CD4-positive, alpha-beta T cell treated with Interleukin-21 for 1 hour (primary cell): Measurements from ENCODE around the gene KRT79.
"Not testable (repeated sequence)": the region's sequence is repeated elsewhere in the genome, so short reads cannot be mapped to it uniquely, and the experiment has no call there.

Source experiments
- DNase-seq: peaks from one replicate; pipeline ENCODE4 v3.0.0-alpha.2; 2020

Gene KRT79

DNA sequence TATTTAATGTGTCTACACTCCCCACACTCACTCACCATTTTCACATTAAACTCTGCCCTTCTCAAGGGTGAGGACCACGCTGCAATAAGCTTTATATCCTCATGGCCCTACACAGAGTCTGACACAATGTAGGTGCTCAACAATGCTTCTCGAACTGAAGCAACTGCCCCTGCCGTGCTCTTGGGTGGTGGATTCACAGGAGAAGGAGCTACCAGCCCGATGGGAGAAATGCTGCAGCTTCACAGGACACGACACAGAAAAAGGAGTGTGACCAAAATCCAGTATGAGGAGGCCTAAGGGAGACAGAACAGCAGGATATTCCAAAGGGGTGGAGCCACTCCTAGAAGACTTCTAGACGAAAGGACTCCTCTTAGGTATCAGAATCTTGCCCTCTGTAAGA lies 31.7 kb downstream of the KRT79 start:
- no peak for DNase-seq

DNA sequence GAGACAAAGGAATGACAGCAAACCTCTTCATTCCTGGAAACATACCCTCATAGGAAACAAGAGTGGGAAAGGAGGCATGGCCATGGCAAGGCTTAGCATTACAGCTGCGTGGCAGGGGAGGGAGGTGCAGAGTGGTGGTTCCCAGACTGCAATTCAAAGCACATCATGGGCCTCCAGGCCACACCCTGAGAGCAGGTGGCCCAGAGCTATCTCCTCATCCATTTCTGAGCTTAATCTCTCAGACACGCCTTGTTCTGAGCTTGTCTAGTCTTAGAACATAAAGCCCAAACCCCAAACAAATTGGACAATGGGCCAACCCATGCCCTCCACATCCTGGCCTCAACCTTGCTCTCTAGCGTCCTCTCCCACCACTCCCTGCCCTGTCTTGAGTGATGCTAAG lies 32.3 kb downstream of the KRT79 start:
- DNase-seq: no peak

DNA sequence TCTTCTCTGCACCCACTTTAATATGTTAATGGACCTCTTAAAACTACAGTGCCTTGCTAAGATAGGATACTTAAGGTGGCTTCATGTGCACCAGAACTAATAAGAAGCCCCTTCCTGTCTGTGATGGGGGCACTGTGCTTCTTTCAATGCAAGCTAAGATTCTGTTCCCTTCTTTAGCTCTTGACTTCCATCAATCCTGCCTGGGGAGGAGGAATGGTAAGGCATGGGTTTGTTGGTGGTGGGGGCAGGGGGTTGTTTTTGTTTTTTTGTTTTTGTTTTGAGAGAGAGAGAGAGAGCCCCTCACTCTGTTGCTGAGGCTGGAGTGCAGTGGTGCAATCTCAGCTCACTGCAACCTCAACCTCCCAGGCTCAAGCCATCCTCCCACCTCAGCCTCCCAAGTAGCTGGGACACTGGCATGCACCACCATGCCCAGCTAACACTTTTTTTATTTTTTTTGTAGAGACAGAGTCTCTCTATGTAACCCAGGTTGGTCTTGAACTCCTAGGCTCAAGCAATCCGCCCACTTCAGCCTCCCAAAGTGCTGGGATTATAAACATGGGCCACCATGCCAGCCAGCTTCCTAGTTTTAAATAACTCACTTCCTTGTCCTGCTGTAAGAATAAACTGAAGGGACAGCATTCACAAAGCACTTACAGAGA lies 33.7 kb downstream of the KRT79 start:
- no peak for DNase-seq

DNA sequence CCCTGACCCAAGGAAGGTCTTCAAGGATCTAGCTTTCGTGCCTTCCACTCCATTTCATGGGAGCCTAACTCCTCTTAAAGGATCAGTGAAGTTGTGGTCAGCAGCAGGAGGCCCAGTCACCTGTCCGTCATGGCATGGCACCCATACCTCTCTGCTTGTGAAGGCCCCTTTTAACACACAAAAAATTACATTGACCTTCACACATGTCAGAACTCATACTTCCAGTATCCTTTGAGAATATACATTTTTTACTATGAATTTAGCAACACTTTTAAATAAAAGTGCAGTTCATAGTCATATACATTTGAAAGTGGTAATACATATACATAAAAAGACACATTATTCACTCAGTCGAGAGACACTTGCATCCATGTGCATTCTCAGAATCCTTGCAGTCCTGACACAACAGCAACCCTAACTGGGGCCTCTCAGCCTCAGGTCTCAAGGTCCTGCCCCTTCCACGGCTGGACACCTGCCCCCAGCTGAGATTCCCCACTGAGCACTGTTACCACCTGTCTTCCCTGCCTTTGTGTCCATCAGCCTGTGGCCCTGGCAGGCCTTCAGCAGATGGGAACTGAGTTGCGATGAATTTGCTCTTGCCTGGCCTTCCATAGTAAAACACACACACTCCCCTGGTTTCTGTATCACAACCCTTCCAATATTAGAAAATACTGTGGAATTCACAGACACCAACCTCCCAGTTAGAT lies 34.5 kb downstream of the KRT79 start:
- no peak for DNase-seq

DNA sequence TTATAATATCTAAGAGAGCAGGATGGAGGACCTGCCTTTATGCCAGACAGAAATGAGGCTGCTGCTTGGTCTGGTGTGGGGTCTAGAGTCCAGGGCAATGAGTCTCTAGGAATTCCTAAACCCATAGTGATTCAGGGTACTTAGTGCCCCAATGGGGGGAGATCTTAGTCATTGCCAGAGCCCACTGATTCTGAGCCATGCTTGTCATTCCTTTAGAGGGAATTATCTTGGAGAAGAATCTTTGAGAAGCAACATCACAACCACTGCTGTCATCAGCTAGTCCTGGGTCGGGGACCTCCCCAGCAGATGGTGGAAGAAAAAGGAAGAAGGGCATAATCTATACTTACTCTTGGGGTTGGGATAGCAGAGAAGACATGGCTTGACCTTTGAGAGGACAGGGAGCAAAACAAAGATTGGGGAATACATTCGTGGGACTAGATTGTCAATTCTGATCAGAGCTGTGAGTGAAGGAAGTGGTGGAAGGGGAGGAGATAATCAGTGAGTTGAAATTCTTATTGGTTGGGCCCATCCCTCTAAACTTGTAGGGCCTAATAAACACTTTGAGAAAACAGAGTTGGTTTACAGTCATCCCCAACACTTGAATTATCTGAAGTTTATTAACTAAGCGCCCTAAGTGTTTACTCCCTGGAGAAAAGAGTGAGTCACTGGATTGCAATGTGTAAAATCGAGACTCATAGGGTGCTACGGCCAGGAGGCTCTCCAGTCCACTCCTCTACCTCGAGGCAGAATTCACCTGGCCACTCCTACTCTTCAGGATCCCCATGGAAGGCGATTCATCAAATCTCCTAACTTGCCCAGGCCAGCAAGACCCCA lies 35.2 kb downstream of the KRT79 start:
- no peak for DNase-seq

DNA sequence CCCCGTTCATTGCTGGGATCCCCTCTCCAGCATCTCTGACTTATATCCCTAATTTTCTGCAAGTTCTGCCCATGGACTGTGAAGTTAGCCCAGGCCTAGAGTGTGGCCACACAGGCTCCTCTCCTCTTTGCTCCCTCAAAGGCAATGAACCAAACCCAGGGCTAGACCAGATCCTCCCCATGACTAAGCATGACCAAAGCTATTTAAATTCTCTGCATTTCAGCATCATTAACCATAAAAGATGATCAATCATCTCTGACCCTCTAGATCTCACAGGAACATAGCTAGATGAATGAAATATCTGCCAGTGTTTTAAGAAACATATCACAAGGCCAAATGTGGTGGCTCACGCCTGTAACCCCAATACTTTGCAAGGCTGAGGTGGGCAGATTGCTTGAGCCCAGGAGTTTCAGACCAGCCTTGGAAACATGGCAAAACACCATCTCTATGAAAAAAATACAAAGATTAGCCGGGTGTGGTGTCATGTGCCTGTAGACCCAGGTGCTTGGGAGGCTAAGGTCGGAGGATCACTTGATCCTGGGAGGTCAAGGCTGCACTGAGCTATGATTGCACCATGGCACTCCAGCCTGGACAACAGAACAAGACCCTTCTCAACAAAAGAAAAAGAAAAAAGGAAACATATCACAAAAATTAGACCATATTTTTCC lies 36.0 kb downstream of the KRT79 start:
- DNase-seq: no peak

DNA sequence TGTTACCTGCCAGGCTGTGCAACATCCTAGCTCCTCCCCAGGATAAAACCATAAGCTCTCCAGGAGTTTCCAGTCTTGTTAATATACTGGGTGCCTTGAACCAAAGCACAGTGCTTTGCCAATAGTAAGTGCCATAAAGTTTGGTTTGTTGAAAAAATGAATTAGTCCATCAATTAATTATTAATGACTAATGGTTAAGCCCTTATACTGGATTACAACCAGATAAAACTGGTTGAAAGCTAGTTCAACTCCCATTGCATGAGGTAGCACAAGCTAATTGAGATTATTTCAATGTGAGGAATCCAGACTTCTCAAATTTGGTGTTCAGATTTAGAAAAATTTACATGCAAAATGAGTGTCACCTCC lies 36.6 kb downstream of the KRT79 start:
- no peak for DNase-seq

DNA sequence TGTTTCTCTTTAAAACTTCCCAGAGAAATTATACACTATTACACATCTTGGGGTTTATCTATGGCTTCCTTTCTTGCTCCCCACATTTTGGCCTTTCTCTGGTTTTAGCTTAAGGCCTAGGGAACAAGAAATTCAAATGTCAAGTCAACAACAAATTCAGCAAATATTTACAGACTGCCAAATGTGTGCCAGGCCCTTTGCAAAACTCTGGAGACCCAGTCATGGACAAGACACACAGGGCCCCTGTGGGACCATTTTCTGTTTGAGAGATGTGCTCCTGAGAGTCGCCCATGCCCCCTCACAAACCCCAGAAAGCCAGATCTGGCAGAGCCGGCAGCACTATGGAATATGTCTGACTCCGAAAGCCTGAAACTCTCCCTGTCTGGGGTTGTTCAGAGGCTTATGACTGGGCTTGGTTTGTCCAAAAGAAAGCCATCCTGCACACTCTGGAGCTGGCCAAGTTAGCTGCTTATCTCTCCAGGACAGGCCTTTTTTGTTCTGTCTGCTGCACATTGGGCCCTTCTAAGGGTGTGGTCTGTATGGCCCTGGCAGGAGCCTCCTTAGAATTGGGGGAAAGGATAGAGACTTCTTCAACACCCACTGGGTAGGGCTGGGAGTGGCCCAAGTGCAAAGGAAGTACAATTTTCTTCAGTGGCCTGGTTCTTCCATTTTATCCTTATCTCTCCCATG lies 37.1 kb downstream of the KRT79 start:
- DNase-seq: no peak

DNA sequence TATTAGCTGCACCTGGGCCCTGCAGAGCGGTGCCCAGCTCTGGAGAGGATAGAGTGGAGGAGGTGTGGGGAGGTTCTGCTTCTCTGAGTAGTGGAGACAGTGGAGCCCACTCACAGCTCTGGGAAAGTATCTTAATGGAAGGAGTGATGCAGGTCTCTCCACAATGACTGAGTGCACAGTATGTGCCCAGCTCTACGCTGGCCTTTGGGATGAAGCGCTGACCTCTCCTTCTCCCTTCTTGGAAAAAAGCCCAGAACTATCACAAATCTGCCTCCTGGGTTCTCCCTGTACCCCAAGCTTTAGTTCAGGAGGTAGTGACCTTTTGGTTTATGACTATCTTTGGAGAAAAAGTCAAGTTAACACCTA lies 37.7 kb downstream of the KRT79 start:
- DNase-seq: no peak

DNA sequence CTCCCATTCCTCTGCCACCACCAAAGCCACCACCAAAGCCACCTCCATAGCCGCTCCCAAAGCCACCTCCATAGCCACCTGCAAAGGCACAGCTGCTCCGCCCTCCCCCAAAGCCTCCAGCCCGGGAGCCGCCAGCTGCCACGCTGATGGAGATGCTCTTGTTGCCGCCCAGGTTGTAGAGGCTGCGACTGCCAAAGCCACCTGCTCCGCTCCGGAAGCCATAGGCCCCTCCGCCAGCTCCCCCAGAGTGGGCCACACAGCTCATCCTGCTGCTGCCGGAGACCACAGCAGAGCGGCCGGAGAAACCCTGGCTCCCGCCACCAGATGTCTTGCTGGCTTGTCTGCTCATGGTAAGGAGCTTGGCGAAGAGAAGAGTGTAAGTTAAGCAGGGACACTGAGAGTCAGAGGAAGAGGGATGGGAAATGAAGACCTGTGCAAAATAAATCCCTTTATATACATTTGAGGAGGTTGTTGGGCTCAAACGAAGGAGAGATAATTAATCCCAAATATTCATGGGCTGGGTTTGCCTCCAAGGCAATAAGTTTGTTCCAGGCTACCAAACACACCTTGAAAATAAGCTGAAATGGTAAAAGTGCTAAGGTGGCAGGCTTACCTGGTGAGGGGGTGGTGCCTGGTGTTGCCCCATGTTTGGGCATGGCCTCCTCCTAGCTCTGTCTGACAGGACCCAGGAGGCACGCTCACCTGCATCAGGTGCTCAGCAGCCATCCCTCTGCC lies 38.2 kb downstream of the KRT79 start, which contains the start of gene KRT3:
Gene KRT3, minus strand, starts transcription at position 424 of the 735 bp plus-strand sequence. Its CDS starts 75 bp downstream, at position 349.
- DNase-seq: no peak

DNA sequence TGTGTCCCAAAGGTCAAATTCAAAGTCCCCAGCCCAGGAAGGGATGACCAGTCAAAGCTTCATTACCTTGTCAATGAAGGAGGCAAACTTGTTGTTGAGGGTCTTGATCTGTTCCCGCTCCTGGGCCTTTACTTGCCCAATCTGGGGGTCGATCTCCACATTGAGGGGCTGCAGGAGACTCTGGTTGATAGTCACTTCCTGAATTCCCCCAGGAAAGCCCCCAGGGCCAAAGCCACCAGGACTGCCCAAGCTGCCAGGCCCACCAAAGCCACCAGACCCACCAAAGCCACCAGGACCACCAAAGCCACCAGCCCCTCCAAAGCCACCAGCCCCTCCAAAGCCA lies 38.8 kb downstream of the KRT79 start:
- not testable (repeated sequence) for DNase-seq

DNA sequence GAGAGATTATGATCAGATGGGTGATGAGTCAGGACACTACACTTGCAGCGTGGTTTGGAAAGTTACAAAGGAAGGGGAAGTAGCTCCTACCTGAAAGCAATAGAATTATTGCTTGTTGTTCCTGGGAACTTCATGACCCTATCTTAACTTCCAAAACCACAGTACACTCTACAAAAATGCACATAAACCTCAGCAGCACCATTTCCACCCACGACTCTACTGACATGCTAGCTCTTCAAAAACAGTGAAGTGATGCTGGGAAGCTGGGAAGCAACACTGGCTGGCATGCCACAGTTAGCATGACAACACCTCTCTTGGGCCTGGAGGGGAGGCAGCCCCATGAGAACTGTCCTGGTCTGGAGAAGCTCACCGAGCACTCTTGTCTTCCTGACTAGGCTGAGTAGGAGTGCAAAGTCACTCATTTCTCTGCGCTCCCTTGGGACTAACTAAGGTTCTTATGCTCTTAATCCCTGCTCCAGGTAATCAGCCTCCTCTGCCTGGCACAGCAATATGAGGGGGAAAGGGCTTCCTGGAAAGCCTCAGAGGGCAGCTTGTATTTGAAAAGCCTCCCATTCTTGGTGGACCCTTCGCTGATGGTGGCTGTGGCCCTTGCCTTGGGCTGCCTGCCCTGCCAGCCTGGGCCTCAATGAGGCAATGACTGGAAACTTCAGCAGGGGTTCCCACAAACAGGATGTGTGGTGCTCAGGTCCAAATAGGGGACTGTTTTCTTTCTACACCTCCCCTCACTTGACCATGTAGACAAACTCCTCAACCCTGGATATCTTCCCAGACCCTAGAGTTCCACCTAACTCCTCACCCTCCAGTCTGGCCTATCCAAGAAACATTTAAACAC lies 39.4 kb downstream of the KRT79 start:
- no peak for DNase-seq

DNA sequence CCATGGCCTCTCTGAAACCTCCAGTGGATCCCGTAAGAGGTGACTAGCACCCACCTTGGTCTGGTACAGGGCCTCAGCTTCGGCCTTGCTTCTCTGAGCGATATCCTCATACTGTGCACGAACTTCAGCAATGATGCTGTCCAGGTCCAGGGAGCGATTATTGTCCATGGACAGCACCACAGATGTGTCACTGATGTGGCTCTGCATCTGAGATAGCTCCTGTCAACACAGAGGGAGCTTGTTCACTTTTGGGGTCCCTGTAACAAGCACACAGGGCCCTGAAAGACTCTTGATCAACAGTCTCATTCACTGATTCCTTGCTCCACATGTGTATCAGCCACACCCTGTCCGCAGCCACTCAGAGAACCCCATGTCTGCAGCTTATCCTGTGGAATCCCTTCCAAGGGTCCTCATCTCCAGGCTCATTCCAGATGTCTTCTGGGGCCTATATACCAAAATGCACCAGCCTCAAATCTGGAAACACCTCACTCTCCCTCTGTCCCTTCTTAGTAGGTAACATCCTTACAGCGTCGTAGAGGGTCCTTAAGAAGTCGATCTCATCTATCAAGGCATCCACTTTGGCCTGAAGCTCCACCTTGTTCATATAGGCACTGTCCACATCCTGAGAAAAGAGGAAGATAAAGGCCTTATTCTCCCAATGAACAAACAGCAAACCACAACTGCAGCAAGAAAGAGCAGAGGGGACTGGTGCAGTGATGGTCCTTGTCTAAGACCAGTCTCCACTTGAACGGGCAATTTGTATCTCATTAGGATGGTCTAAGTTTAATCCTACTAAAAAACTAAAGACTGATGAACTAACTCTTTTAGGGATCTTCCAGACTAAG lies 41.7 kb downstream of the KRT79 start:
- DNase-seq: no peak

DNA sequence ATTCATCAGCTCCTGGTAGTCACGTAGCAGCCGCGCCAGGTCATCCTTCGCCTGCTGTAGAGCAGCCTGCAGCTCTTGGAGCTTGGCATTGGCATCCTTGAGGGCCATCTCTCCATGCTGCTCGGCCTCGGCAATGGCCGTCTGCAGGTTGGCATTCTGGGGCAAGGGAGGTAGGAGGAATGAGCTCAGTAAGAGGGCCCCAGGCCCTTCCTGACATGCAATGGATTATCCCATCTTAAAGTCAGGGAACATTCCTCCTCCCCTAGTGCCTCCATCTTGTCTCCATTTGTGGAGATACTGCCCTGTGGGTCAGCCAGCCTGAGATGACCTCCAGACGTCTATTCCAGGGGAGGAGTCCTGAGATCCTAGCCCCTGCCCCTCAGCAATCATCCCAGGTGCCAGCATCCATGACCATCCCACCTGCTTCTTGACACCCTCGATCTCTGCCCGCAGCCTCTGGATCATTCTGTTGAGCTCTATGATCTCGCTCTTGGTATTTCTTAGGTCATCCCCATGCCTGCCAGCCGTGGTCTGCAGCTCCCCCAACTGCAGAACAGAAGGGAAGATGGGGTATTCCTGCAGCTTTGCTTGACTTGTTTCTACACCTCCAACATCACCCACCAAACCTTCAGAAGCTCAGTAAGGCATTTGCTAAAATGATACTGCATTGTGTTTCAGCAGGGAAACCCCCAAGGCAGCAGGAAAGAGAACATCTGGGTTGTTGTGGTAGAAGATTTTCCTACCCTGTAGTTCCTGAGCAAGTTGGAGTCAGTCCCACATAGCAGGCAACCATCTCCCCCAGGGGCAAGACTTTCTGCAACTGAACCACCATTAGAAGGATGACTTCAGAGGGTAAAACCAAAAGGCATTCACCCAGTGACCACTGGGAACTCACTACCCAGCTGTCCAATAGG lies 42.6 kb downstream of the KRT79 start:
- no peak for DNase-seq

DNA sequence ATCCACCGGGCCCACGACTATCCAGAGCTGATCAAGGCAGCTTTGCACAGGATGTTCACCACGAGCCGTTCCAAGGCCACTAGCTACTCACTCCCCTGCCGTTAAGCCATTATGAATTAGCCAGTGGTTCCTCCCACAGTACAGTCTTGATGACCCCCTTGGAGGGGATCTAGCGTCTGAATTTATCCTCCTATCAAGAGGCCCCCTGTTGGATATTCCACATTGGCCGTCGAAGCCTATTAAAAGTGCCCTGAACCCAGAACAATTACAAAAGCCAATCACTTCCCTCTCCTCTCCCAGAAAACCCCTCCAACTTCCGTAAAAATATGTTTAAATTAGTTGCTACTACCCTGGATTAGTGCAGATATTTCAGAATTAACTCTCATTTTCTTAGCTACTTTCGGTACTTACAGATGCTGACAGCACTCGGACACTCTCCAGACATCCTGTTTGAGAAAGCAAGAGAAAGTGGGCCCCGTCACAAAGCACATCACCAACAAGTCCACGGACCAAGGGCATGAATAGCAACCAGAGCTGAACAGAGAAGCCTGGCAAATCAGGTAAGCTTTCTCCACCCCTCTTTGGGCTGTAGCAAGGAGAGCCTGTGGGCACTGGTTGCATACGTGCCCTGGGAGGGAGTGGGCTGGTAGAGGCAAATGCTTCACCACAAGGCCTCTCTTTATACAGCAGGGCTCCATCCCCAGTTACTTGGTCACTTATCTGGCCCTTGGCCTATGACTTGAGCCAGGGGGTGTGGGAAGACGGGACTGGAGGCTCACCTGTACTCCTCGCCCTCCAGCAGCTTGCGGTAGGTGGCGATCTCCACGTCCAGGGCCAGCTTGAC lies 43.5 kb downstream of the KRT79 start:
- DNase-seq: no peak

DNA sequence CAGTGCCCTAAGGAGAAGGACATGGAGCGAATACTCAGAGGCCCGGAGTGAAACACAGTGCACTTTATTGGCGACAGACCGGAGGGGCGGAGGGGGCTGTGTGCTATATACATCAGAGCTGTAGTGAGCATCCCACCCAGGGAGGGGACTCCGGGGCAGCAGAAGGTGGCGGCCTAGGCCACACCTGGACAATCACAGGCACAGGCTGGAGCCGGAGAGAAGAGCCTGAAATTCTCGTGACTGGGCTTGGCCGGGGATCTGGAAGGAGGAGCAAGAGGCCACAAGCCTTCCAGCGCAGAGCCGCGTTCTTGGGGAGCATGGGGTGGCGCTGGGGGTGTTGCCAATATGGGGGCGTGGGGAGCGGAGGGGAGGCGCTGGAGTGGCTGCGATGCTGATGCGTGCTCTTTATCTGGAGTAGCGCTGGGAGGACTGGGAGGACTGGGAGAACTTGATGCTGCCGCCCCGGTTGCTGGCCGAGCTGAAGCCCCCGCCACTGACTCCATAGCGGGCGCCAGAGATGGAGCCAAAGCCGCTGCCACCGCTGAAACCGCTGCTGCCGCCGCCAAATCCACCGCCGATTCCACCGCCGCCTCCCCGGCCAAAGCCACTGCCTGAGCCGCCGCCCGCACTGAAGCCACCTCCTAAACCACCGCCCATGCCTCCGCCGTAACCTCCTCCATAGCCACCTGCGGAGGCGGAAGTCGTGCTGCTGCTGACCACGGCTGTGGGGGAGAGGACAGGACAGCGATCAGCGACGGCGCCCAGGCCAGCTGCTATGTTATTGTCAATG lies 44.3 kb downstream of the KRT79 start:
- DNase-seq: no peak
